BJ (cell line): ENCODE results near the gene COL23A1. TPM values are rescaled to one million over a fixed set of nuclear protein-coding genes. Genes with fewer than 3 reads are reported as not detected.
"Not testable (repeated sequence)": the region's sequence is repeated elsewhere in the genome, so short reads cannot be mapped to it uniquely, and the experiment has no call there.

Experiments
- CTCF ChIA-PET: fragments of 350-600 bp; formaldehyde crosslinking; extraction: SDS; loops from one replicate; lab custom pipeline; 2021; ENCODE audit warnings: antibody characterized with exemption, inconsistent platforms; lab: Yijun Ruan, JAX
- POLR2A ChIA-PET: fragments of 300-600 bp; sonication (Branson Sonifier 250); formaldehyde crosslinking; extraction: SDS; loops from one replicate; lab custom pipeline; 2021; ENCODE audit warnings: antibody characterized with exemption; lab: Charles Lee
- DNase-seq: peaks from one replicate; pipeline ENCODE4 v3.0.0-alpha.2; 2011; ENCODE audit warnings: low read depth
- H3K27me3 ChIP-seq: 2 replicates; pipeline ENCODE4 v1.6.0; 2011; ENCODE audit warnings: low read length; ENCODE audit not compliant: control insufficient read depth, insufficient read depth
- H3K36me3 ChIP-seq: 2 replicates; pipeline ENCODE4 v1.5.1; 2011; ENCODE audit warnings: low read length; ENCODE audit not compliant: control insufficient read depth, insufficient read depth
- H3K4me3 ChIP-seq: 2 replicates; pipeline ENCODE4 v1.5.1; 2011; ENCODE audit warnings: low read depth, mild to moderate bottlenecking, control low read depth, low read length
- polyA plus RNA-seq: library from polyadenylated mRNA; depleted of rRNA; stranded (reverse); fragments of >200 nt; gene quantifications from 2 replicates; pipeline ENCODE4 v1.2.3, GENCODE V29; 2011
- TF ChIP-seq, protein P1 (sequence below): IDR thresholded peaks from 2 replicates; pipeline ENCODE4 v1.5.1; 2011; ENCODE audit warnings: low read depth, mild to moderate bottlenecking, control low read depth, inconsistent platforms, low read length, moderate library complexity; ENCODE audit not compliant: insufficient read depth

COL23A1 gene
- polyA plus RNA-seq, 1 experiment: not detected

DNA sequence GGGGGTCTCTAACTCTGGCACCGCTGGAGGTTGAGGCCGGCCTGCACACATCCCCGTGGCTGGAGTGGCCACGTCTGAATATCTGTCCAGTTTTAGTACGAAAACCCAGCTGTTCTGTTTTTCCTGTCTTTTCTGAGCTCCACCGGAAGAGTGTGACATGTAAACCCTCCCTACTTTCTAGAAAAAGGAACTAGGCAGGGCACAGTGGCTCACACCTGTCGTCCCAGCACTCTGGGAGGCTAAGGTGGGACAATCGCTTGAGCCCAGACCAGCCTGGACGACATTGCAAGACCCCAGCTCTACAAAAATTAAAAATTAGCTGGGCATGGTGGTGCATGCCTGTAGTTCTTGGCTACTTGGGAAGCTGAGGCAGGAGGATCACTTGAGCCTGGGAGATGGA, 349.4 kb downstream of the COL23A1 start:
- CTCF ChIA-PET: no interaction called here
- H3K36me3 ChIP-seq: no peaks in the 10 kb centered on the region
- H3K27me3 ChIP-seq: no peaks in the 10 kb centered on the region
- no peak overlapping the region for H3K4me3 ChIP-seq
- TF ChIP-seq, protein P1, sequence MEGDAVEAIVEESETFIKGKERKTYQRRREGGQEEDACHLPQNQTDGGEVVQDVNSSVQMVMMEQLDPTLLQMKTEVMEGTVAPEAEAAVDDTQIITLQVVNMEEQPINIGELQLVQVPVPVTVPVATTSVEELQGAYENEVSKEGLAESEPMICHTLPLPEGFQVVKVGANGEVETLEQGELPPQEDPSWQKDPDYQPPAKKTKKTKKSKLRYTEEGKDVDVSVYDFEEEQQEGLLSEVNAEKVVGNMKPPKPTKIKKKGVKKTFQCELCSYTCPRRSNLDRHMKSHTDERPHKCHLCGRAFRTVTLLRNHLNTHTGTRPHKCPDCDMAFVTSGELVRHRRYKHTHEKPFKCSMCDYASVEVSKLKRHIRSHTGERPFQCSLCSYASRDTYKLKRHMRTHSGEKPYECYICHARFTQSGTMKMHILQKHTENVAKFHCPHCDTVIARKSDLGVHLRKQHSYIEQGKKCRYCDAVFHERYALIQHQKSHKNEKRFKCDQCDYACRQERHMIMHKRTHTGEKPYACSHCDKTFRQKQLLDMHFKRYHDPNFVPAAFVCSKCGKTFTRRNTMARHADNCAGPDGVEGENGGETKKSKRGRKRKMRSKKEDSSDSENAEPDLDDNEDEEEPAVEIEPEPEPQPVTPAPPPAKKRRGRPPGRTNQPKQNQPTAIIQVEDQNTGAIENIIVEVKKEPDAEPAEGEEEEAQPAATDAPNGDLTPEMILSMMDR: no peak
- no peak for DNase-seq
- POLR2A ChIA-PET: no interaction called here

DNA sequence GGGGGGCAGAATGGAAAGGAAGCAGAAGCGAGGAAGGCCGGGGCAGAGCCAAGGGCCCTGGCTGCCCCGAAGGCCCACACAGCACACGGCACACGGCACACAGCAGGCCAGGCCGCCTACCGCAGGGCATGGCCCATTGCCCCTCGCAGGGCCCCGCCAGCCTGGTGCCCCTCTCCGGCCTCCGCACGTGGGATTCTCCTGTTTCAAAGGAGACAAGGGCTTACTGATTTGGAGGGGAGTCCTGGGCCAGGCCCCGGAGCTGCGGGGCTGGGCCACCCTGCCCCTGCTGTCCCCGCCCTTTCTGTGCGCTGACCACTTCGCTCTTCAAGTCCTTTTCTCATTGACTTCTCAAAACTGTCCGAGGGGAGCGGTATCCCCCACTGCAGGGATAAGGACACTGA, 349.9 kb downstream of the COL23A1 start:
- DNase-seq: no peak
- Histone ChIP-seq H3K27me3 (no peaks in the 10 kb centered on the region), H3K36me3 (no peaks in the 10 kb centered on the region), H3K4me3 (no peak overlapping the region)
- ChIA-PET CTCF (no interaction called here), POLR2A (no interaction called here)
- TF ChIP-seq, protein P1: no peak

DNA sequence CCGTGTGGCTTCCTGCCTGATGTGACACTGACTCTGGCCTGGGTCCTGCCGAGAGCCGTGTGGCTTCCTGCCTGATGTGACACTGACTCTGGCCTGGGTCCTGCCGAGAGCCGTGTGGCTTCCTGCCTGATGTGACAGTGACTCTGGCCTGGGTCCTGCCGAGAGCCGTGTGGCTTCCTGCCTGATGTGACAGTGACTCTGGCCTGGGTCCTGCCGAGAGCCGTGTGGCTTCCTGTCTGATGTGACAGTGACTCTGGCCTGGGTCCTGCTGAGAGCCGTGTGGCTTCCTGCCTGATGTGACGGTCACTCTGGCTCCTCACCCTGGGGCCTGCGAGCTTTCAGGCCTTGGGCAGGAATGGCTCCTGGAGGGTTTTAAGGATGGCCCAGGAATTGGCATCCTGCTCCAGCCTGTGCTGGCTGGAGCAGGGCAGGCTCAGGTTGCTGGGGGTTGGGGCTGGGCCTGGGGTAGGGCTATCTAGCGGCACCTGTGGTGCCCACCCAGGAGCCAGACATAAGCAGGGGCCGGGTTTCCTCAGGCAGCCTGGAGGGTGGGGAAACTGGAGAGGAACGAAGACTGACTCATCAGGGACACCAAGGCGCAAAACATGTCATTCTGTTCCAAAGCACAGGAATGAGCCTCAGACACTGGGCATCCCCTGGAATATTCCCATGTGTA, 350.4 kb downstream of the COL23A1 start:
- DNase-seq, CTCF ChIA-PET, POLR2A ChIA-PET, H3K27me3 ChIP-seq, H3K4me3 ChIP-seq, H3K36me3 ChIP-seq: not testable (repeated sequence)

DNA sequence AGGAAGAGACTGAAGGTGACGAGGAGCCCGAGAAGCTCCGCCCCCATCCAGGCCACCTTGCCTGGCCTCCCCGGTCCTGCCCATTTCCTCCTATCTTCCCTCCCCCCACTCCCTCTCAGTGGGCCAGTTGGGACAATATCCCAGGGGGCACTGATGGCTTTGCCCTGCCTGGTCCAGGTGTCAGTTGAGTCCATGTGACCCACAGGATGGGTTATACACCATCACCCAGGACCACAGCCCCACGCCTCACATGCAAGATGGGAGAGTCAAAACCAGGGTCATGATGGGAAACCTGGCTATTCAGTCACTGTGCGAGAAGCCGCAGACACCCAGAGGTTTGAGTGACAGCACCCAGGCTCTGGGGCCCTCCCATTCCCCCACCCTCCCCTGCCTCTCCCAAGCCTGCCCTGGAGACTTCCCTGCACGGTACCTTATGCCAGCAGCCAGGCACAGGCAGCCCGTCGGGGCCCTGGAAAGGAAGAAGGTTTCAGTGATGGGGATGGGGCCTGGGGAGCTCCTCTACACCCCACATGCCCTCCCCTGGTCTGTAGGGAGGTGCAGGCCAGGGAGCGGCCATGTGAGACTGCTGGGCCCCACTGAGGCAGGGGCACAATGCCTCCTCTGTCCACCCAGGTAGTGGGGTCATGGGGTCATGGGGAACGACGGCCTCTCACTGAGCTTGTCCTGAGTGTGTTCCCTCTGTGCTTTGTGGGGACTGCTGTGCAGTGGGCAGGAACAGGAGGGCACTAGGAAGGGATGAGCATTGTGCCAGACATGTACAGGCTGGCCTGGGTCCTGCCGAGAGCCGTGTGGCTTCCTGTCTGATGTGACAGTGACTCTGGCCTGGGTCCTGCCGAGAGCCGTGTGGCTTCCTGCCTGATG, 351.2 kb downstream of the COL23A1 start:
- no peak for DNase-seq
- POLR2A ChIA-PET: no interaction called here
- no peak overlapping the region for H3K4me3 ChIP-seq
- no peaks in the 10 kb centered on the region for H3K36me3 ChIP-seq
- TF ChIP-seq, protein P1: no peak
- no peaks in the 10 kb centered on the region for H3K27me3 ChIP-seq
- CTCF ChIA-PET: no interaction called here

DNA sequence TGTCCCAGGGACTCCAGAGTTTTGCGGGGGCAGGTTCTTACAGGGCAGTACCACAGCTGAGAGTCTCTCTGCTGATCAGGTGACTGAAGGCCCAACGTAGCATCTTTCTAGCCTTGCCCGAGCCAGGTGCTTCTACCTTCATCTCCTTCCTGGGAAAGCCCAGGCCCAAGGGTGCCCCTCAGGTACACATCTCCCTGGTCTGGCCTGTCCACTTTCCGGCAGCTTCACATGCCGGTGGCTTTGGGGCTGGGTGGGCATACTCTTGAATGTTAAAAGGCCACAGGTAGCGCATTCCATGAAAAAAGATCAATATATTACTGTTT, 351.9 kb downstream of the COL23A1 start:
- H3K27me3 ChIP-seq: no peaks in the 10 kb centered on the region
- H3K36me3 ChIP-seq: no peaks in the 10 kb centered on the region
- ChIA-PET POLR2A (no interaction called here), CTCF (no interaction called here)
- DNase-seq: no peak
- TF ChIP-seq, protein P1: no peak
- no peak overlapping the region for H3K4me3 ChIP-seq
